Ovary (tissue), 9 donors: ENCODE measurements around the gene SLCO2A1. TPM values are rescaled to one million over a fixed set of nuclear protein-coding genes. Genes with fewer than 3 reads are reported as not detected.

Experiments used
- DNase-seq, 5 donors: peaks; one replicate each; pipeline ENCODE4 v3.0.0-alpha.2; 2019 to 2020
- H3K27ac ChIP-seq, 2 donors: fragments of 200-600 bp; one replicate each; pipeline versions ENCODE4 v1.5.1 to v1.8.0; 2019 to 2022
- H3K27me3 ChIP-seq: fragments of 200-600 bp; one replicate; pipeline ENCODE4 v1.8.0; 2022
- H3K36me3 ChIP-seq: fragments of 200-600 bp; sonication (generic); one replicate; pipeline ENCODE4 v1.5.1; 2019
- H3K4me1 ChIP-seq: one replicate; pipeline ENCODE4 v1.8.1; 2013; ENCODE audit warnings: mild to moderate bottlenecking, moderate library complexity; ENCODE audit not compliant: insufficient read depth
- H3K4me3 ChIP-seq: fragments of 200-600 bp; sonication (generic); one replicate; pipeline ENCODE4 v1.5.1; 2017
- H3K9me3 ChIP-seq, 2 donors: fragments of 200-600 bp in 1 of 2; sonication (generic) in 1 of 2; one replicate each; pipeline versions ENCODE4 v1.5.1 to v1.8.1; 2013 to 2019; ENCODE audit warnings: mild to moderate bottlenecking in 1 of 2, moderate library complexity in 1 of 2
- CTCF ChIP-seq, 3 donors: fragments of 450-650 bp in 2 of 3; fragments of 200-600 bp in 1 of 3; IDR thresholded peaks; one replicate each; pipeline versions ENCODE4 v1.5.1 to v1.8.0; 2016 to 2022; ENCODE audit warnings: antibody characterized with exemption in 3 of 3, mild to moderate bottlenecking in 1 of 3
- EP300 ChIP-seq: sonication (generic); formaldehyde crosslinking; IDR thresholded peaks from one replicate; pipeline ENCODE4 v1.6.1; 2017; ENCODE audit warnings: antibody characterized with exemption
- POLR2A ChIP-seq: fragments of 450-650 bp; IDR thresholded peaks from one replicate; pipeline ENCODE4 v1.6.1; 2017; ENCODE audit warnings: antibody characterized with exemption, mild to moderate bottlenecking, moderate library complexity
- WGBS, 3 donors: extraction: QIAGEN DNeasy Blood & Tissue Kit in 1 of 3; methylation state at CpG; one replicate each; pipeline versions ENCODE4 v1.1.5 to v1.1.7; 2013 to 2017; 5-methylcytosine and 5-hydroxymethylcytosine counted together
- intact Hi-C, 4 donors: fragments of 100-400 bp; cut with DNase I; formaldehyde crosslinking; loops; one replicate each; pipeline versions ENCODE4 v1.11.0 to v1.15.1; 2022 to 2023
- polyA plus RNA-seq, 2 donors: library from polyadenylated mRNA; stranded (reverse); fragments of 200-250 nt in 1 of 2; fragments of 350-450 nt in 1 of 2; fragmentation: Illumina TruSeq in 1 of 2; extraction: RNeasy Lipid Tissue Mini Kit (QIAGEN cat#74804) in 1 of 2; gene quantifications; one replicate each; pipeline ENCODE4 v1.2.3, GENCODE V29; 2013 to 2014
- total RNA-seq, 7 donors: library from RNA; depleted of rRNA in 2 of 7; stranded (reverse); fragments of >200 nt in 2 of 7; fragmentation: NEBNext Ultra II Directional in 3 of 7; extraction: Animal tissue kit (Norgen Biotek cat#: 25700) in 3 of 7; gene quantifications; one replicate each; pipeline versions ENCODE4 v1.1.0 to v1.2.4, GENCODE V29; 2016 to 2023
- donor health status: DM: no; HTN: no; CAD: no; lungs with moderate emphysema.
- donor health status: DM: no; HTN: no; CAD: no.
- donor health status: Bipolar disorder and iron deficiency.
- donor health status: DM: yes; HTN: yes; CAD: no.
- donor health status: DM: no; HTN: no; CAD: no.
- donor health status: DM: yes; HTN: yes; CAD: no.

The SLCO2A1 gene
- total and polyA plus RNA-seq, 9 donors = 0.83 to 23.6 (median 3.7) TPM

DNA sequence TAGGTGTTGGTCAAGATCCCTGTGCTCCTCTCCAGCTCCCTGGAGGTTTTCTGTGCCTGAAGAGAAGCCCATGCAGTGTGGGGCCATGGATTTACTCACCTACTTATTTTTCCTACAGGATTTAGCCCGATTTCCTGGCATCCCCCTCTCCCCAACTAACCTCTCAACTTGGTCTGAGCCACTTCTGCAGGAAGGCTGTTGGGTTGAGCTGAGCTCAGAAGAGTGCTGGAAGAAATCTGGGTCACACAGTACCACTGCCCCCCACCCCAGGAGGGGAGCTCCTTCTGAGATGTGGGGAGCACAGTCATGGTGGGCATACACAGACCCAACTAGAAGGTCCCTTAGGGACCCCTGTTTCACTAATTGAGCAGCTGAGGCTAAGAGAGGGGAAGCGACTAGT is 34.4 kb upstream of the SLCO2A1 start:
- Histone ChIP-seq H3K4me3 (no peak overlapping the region), H3K27ac (no peak overlapping the region), H3K9me3 (no peaks in the 10 kb centered on the region), H3K27me3 (no peaks in the 10 kb centered on the region), H3K4me1 (peaks cover 15% of the 10 kb centered on the region), H3K36me3 (no peaks in the 10 kb centered on the region)
- intact Hi-C loops = no loop called here
- TF ChIP-seq POLR2A = no peak
- no peak for TF ChIP-seq CTCF (IDR thresholded peaks at IDR 0.05)
- TF ChIP-seq EP300 = no peak
- no peak for DNase-seq
- WGBS, 3 donors = 64 to 72% (median 70%) methylated on average over 2 of the region's 2 CpGs

DNA sequence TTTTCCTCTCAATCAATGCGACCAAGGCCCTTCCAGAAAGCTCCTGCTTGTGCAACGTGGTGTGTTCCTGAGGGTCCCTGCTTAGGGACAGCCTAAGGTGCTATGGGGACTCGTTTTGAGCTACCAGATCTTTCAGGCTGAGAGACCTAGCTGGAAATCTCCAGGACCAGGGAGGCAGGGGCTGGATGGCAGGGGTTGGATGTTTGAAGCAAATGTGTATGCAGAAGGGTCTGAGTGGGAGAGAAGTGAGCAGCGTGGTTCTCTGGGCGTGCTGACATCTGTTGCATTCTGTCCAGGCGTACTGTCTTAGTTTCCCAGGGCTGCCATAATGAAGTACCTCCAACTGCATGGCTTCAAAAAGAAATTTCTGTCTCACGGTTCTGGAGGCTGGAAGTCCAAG is 31.7 kb upstream of the SLCO2A1 start:
- Histone ChIP-seq H3K36me3 (no peaks in the 10 kb centered on the region), H3K9me3 (no peaks in the 10 kb centered on the region), H3K4me1 (peaks cover 15% of the 10 kb centered on the region), H3K4me3 (no peak overlapping the region), H3K27ac (no peak overlapping the region), H3K27me3 (no peaks in the 10 kb centered on the region)
- no peak for TF ChIP-seq POLR2A
- no peak for DNase-seq
- intact Hi-C loops = no loop called here
- 80 to 82% (median 82%) methylated on average over 7 of the region's 7 CpGs for WGBS, 3 donors

- TF ChIP-seq CTCF (IDR thresholded peaks at IDR 0.05) (no peak), EP300 (no peak), POLR2A (no peak)
- Histone ChIP-seq H3K4me3 (no peak overlapping the region), H3K36me3 (no peaks in the 10 kb centered on the region), H3K27ac (no peak overlapping the region), H3K4me1 (peaks cover 15% of the 10 kb centered on the region), H3K9me3 (no peaks in the 10 kb centered on the region), H3K27me3 (no peaks in the 10 kb centered on the region)
- intact Hi-C loops = no loop called here
- WGBS, 3 donors = 43 to 62% (median 51%) methylated on average over 10 of the region's 10 CpGs
- DNase-seq = no peak
These were observed 31.0 kb upstream of the SLCO2A1 start for GRCh38 chr3:134060561-134061385.

- intact Hi-C loops = no loop called here
- Histone ChIP-seq H3K27ac (no peak overlapping the region), H3K27me3 (no peaks in the 10 kb centered on the region), H3K9me3 (no peaks in the 10 kb centered on the region), H3K4me1 (peaks cover 15% of the 10 kb centered on the region), H3K36me3 (no peaks in the 10 kb centered on the region), H3K4me3 (no peak overlapping the region)
- no peak for TF ChIP-seq POLR2A
- TF ChIP-seq CTCF (IDR thresholded peaks at IDR 0.05) = no peak
- TF ChIP-seq EP300 = no peak
- WGBS, 3 donors = 17 to 22% (median 21%) methylated on average over 9 of the region's 9 CpGs
- DNase-seq = no peak
These were observed 30.2 kb upstream of the SLCO2A1 start for GRCh38 chr3:134059671-134060560.
